ENCODE measurements around the gene LPXN.
"Not testable (repeated sequence)": the region's sequence is repeated elsewhere in the genome, so short reads cannot be mapped to it uniquely, and the experiment has no call there.

Gene LPXN

DNA sequence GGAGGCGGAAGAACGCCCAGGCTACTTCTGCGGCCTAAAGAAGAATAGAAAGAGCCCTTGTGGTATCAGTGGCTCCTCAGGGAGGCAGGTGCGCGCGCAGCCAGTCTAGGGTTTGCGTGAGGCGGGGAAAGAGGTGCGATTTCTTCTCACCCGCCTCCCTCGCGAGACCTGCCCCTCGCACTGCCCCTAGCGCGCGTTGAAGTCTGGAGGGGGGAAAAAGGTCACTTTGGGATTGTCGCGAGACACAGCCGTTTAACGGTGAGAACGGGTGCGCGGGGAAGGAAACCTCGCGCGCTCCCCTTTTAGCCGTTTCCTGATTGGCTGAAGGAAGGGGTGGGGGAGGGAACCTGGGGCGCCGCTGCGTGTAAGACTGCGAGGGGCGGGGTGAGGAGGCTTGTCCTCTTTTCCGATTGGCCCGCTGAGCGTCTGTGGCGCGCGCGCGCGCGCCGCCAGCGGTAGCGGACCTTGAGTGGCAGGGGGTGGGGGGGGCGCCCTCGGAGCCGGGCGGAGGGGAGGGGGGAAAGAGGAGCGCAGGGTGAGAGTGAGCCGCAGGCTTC, 3.1 kb upstream of the LPXN start, which contains the start of gene ZFP91:
Gene ZFP91 (plus strand): TSS at position 429 of the 557 bp plus-strand sequence. CDS start 219 bp downstream, outside the sequence.
- DNase-seq: peak; percentile 99

- peak; percentile 96 for DNase-seq
Measured at GRCh38 chr11:58578136-58578634, 2.5 kb upstream of the LPXN start.

DNA sequence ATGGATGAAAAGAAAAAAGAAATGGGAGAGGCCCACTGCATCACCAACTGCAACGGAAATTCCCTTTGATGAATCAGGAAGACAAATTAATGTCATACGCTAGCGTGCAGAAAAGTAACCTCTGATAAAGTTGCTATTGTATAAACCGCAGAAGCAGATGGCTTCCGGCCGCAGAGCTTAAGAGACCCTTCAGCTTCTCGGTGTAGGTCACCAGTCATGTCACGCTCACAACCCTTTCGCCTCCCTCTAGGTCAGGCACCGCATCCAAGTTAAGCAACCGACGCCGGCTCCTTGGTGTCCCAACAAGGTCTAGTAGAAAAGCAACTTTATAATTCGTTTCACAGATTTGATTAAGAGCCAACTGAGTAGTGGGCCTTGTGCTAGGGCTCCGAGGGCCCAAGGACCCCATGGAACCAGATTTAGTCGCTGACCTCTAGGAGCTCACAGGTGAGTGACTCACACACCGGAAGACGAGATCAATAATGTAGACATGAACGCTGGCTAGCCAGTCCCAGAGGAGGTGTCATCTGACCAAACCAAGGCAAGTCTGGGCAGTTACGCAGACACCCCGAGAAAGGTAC, 2.0 kb upstream of the LPXN start:
- no peak for DNase-seq

DNA sequence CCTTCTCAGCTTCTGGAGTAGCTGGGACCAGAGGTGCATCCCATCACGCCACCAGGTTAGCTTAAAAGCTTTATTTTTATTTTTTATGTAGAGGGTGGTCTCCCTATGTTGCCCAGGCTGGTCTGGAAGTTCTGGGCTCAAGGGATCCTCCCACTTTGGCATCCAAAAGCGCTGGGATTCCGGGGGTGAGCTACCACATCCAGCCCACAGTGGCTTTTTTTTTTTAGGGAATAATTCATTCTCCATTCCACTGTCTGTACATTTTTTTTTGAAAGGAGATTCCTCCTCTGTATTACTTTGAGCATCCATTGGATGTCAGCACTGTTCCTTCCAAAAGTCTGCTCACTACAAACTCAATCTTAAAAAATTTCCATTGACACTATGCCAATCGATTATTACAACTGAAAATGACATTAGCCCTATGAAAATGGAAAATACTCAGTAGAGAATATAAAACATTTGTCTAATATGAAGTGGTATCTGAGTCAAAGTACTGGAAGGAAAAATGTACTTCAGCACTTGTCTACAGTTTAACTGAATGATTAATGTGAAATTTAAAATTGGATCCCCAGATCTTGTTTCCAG, 1.3 kb upstream of the LPXN start:
- DNase-seq: no peak

DNA sequence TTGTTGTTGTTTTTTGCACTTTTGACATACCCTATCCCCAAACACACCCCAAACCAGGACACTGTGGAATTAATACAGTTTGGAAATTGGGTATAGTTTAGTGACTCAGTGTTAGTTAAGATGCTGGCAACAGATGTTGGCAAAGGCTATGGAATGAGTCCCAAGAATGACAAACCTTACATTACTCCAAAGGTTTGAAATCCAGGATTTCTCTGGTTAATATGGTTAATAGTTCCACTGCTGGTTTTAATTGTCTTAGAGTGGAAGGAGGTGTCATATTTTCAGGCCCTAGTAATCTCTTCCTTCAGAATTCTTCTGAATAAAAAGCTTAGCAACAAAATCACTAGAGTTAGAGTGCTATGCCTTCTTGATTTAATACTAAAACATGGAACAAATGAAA, 775 bp downstream of the LPXN start:
- DNase-seq: no peak

DNA sequence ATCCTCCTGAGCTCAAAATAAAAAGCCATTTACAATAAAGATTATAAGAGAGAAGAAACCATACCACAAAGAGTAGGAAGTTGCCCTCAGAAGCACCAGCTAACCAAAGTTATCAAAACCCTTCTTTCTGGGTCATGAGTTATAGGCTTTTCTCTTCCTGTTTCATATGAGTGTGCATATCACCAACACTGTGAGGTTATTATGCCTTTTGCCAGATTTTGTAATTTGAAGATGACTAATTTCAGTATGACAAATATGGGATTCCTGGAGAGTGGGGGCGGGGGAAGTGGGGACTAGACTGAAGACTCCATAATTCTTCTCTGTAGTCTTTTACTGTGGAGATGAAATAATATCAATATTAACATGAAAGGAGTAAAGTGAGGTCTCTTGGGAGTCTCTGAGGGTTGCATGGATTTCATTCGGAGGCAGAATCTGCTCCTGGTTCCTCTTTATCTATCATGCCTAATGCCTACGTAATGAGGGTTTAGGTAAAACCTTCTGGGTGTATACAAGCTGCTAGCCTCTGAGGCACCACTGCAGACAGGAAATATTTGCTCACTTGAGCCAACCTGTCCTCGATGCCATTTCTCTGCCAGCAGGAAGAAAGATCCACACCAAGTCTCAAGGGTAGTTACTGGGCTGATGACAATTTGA, 2.1 kb downstream of the LPXN start:
- no peak for DNase-seq

- not testable (repeated sequence) for DNase-seq
Measured at GRCh38 chr11:58572906-58573305, 2.8 kb downstream of the LPXN start.

DNA sequence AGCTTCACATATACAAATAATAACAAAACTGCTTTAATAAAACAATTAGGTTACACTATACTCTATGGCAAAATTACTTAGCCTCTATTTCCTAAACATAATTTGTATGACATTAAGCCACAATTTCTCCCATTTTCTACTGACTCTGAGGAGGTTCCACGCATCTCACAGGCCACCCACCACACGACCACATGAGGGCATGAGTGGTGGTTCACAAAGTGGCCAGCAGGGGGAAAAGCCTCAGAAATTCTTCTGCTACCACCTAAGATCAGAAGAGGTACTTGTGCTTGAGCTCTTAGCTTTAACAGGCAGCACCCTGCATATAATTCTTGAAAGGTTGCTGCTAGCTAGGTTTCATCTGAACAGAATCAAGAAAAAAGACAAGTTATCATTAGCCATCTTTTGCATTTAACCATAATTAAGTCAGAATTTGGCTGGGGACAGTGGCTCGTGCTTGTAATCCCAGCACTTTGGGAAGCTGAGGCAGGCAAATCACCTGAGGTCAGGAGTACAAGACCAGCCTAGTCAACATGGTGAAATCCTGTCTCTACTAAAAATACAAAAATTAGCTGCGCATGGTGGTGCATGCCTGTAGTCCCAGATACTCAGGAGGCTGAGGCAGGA, 7.7 kb downstream of the LPXN start:
- DNase-seq: peak; percentile 77

GRCh38 chr11:58564231-58564630, 11.4 kb downstream of the LPXN start:
- DNase-seq: no peak

GRCh38 chr11:58562375-58562800, 13.3 kb downstream of the LPXN start:
- no peak for DNase-seq

- DNase-seq: no peak
Measured at GRCh38 chr11:58561394-58562098, 14.1 kb downstream of the LPXN start.

- DNase-seq: no peak
Measured at GRCh38 chr11:58560842-58561241, 14.8 kb downstream of the LPXN start.

GRCh38 chr11:58549644-58550043, 26.0 kb downstream of the LPXN start:
- no peak for DNase-seq

DNA sequence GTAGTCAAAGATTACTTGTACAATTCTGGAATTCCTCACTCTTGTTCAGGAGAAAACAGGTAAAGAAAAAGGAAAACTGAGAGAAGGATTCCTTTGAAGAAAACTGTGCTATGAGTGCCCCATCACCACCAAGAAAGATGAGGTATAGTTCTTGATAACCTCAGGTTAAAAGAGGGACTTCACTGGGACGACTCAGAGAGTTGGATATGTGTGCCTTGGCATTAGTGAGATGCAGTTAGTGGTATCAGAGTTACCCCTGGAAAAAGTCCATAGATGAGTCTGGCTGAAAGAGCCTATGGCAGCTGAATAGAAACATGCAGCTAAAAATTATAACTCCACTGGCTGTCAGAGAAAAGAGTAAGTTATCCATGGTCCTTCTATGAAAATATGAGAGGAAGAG, 28.8 kb downstream of the LPXN start:
- no peak for DNase-seq

- no peak for DNase-seq
Measured at GRCh38 chr11:58531865-58532341, 43.8 kb downstream of the LPXN start.

- no peak for DNase-seq
Measured at GRCh38 chr11:58530236-58530635, 45.4 kb downstream of the LPXN start.

- no peak for DNase-seq
Measured at GRCh38 chr11:58527429-58527828, 48.2 kb downstream of the LPXN start.

DNA sequence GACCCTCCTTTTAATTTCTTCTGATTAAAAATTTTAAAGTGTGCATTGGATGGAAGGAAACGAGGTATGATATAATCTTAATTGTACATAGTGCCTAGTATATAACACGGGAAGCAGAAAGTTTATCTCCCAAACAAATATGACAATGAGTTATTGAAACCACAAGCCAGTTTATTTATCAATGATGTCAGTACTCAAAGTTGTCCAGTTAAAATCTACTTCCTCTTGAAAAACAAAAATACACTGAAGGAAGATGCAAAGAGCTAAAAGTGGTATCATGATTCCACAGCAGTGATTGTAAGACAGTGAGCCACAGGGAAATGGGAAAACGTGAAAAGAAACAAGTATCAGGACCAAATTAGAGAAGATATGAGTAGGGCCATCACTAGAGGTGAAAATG, 48.9 kb downstream of the LPXN start:
- no peak for DNase-seq

- DNase-seq: no peak
Measured at GRCh38 chr11:58525037-58525614, 50.5 kb downstream of the LPXN start.

DNA sequence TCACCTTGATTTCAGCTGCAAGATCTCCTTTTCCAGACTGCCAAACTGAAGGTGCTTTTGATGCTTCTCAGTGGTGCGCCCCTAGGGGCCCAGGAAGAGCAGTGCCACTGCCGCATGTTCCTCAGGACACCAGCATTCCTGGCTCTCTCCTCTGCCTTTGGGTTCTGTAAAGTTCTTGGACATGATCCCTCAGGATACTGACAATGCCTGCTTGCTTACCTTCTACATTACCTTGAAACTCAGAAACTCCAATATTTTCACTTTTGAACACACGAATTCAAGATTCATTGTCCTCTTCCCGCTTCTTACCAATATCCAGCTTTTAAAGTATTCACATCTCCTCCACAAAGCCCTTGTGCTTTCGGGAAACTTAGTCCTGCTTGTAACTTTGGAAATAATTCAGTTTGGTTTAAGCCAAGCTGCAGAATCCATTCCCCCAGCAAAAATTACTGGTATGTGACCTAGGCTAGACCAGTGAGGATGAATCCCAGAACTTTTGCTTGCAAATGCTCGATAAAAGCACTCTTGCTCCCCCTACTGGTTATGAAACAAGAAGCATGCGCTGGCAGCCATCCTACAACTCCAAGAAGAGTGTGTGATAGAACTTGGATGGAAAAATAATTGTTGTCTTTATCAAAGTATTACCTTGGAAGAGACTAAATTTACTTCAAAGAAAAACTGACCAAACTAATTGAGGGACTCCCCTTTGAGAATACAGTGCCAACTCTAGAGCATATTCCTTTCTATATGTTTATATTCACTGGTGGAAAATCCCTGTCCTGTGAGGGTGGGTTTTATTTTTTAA, 51.2 kb downstream of the LPXN start:
- DNase-seq: peak; percentile 83

- peak; percentile 80 for DNase-seq
Measured at GRCh38 chr11:58513747-58514367, 61.8 kb downstream of the LPXN start.
